GM10266 (cell line): ENCODE data around the gene CACNB2.
A peak's percentile ranks its signal among the peaks of the same experiment; 100 is the strongest.

Experiments used
- DNase-seq: peaks from one replicate; pipeline ENCODE4 v3.0.0; 2012; ENCODE audit errors: extremely low spot score
- CTCF ChIP-seq: IDR thresholded peaks from 2 replicates; pipeline ENCODE4 v1.5.1; 2012; ENCODE audit warnings: mild to moderate bottlenecking, low read depth; ENCODE audit not compliant: control insufficient read depth, insufficient read depth; ENCODE audit errors: missing control alignments

Gene CACNB2

DNA sequence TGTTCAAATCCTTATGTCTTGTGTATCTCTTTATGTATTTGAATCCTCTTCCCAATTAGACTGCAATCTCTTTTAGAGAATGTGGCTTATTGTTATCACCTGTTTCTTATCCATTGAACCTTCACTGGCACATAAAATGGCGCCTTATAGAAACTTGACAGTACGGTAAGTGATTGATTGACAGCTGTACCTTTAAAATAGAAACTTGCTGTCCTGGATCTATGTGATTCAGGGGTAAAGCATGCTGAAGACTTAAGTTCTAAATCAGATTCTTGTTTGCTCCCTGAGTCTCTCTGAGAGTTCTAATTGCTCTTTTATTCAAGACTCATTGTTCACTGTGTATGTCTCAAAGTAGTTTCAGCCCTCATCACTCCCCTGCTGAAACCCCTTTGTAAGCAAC, 91.3 kb downstream of the CACNB2 start:
- no peak for TF ChIP-seq CTCF

GRCh38 chr10:18233775-18234174, 93.6 kb downstream of the CACNB2 start:
- no peak for DNase-seq
- no peak for TF ChIP-seq CTCF

More for the DNA sequence above, 91.3 kb downstream of the CACNB2 start:
- DNase-seq, result no peak

DNA sequence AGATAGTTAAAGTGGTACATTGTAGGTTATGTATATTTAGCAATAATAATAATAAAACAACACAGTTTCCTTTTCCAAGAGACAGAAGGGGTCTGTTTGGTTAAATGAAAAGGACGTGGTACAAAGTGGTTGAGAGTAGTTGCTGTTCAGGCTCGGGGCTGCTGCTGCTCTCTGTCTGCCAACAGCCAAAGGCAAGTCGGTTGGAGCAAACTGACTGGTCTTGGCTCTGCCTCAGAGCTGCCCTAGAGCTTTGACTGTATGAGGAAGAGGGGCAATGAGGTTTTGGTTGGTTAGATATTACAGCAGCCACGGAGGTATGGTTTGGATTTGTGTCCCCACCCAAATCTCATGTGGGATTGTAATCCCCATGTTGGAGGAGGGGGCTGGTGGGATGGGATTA, 95.3 kb downstream of the CACNB2 start:
- no peak for TF ChIP-seq CTCF
- DNase-seq, result no peak

- TF ChIP-seq CTCF, result no peak
- DNase-seq, result no peak
These were observed 96.5 kb downstream of the CACNB2 start for GRCh38 chr10:18236756-18237155.

DNA sequence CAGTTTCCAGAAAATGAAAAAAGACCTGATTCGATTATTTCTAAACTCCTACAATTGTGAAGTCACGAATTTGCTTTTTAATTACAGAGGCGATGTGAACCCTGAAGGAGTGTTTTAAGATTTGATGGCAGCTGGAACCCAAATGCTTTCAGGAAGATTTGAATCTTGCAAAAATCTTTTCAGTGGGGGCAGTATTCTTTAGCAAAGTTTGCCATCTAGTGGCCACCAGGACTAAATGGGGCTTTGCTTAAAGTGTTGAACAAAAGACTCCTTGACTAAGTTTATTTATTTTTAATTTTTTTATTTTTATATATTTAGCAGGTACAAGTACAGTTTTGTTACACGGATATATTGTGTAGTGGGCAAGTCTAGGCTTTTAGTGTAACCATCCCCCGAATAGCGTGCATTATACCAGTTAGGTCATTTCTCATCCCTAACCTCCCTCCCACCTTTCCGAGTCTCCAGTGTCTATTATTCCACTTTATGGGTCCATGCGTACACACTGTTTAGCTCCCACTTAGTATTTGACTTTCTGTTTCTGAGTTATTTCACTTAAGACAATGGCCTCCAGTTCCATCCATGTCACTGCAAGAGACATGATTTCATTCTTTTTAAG, 98.8 kb downstream of the CACNB2 start:
- DNase-seq, result peak; percentile 18
- TF ChIP-seq CTCF, result peak; percentile 53

DNA sequence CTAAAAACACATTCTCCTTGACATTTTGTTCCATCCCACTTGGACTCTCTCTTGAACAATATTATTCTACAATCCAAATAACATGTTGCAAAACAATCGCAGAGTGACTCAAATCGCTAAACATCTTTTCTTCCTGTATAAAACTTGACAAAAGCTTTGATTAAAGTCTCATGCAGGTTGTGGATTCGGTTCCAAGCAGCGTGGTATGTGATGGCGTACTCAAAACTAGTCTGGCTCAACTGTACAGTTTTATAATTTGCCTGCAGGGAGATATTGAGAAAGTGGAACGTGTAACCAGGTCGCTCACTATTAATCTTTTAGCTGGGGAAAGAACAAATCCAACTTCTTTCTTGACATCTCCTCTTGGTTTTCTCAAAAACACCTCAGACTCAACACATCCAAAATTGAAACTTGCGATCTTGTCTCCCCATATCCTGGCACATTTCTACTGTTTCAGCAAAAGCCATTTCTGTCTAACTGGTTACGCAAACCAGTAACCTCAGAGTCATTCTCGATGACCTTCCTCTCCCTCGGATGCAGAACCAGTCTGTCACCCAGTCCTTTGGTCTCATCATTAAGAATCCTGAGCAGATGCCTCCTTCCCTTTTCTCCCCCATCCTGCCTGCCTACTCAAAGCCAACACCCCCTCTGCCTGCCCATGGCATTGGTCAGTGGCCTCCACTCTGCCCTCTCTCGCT, 100.1 kb downstream of the CACNB2 start:
- no peak for TF ChIP-seq CTCF
- DNase-seq, result no peak

- no peak for TF ChIP-seq CTCF
- no peak for DNase-seq
These were observed 106.7 kb downstream of the CACNB2 start for GRCh38 chr10:18246967-18247366.
